ENCODE data around the gene SIMC1.
"Not testable (repeated sequence)": the region's sequence is repeated elsewhere in the genome, so short reads cannot be mapped to it uniquely, and the experiment has no call there.

DNA sequence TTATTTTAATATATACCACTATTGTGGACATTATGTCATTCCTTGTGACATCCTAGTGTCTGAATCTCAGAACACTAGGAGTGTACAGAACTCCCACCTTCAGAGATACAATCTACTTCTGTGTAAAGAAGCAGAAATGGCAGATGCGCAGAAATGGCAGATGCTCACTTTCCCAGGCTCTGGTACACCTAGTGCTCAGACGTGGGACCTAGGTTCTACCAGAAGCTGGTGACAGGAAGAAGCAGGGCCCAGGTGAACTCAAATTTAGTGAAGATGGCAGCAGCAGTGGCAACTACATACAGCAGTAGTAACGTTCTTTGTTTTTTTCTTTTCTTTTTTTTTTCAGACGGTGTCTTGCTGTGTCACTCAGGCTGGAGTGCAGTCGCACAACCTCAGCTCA lies 22.5 kb downstream of the SIMC1 start:
- TF ChIP-seq JUN (CRISPR knock-in tag; IDR thresholded peaks at IDR 0.05): not testable (repeated sequence)
- TF ChIP-seq, protein P1, sequence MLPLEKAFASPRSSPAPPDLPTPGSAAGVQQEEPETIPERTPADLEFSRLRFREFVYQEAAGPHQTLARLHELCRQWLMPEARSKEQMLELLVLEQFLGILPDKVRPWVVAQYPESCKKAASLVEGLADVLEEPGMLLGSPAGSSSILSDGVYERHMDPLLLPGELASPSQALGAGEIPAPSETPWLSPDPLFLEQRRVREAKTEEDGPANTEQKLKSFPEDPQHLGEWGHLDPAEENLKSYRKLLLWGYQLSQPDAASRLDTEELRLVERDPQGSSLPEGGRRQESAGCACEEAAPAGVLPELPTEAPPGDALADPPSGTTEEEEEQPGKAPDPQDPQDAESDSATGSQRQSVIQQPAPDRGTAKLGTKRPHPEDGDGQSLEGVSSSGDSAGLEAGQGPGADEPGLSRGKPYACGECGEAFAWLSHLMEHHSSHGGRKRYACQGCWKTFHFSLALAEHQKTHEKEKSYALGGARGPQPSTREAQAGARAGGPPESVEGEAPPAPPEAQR (CRISPR knock-in tag; IDR thresholded peaks at IDR 0.05): not testable (repeated sequence)
